SU-DHL-6 (cell line): ENCODE results near the gene KCNH1.

Experiments
- H2AFZ ChIP-seq: fragments of 200-600 bp; sonication (generic); 2 replicates; pipeline ENCODE4 v1.6.1; 2014; ENCODE audit warnings: low read depth, mild to moderate bottlenecking, moderate library complexity, mixed read lengths, antibody characterized with exemption, low read length; ENCODE audit not compliant: severe bottlenecking
- H3F3A ChIP-seq: fragments of 200-600 bp; shearing (Covaris generic); 2 replicates; pipeline ENCODE4 v1.6.0; 2016; ENCODE audit warnings: antibody characterized with exemption, mild to moderate bottlenecking; ENCODE audit not compliant: insufficient read depth
- H3K27ac ChIP-seq: fragments of 200-600 bp; sonication (generic); 2 replicates; pipeline ENCODE4 v1.5.1; 2016; ENCODE audit warnings: low read depth, mild to moderate bottlenecking, low read length, moderate library complexity, mixed read lengths
- H3K27me3 ChIP-seq: fragments of 200-600 bp; sonication (generic), shearing (Covaris generic); 2 replicates; pipeline ENCODE4 v1.6.0; 2014; ENCODE audit warnings: mild to moderate bottlenecking, low read length
- H3K36me3 ChIP-seq: fragments of 200-600 bp; sonication (generic); 2 replicates; pipeline ENCODE4 v1.6.1; 2014; ENCODE audit warnings: mild to moderate bottlenecking, low read length, mixed read lengths
- H3K4me2 ChIP-seq: fragments of 300-600, 200-600 bp; shearing (Covaris generic), sonication (generic); 2 replicates; pipeline ENCODE4 v1.6.0; 2014; ENCODE audit warnings: low read length, low read depth, mild to moderate bottlenecking; ENCODE audit not compliant: poor library complexity, severe bottlenecking
- H3K4me3 ChIP-seq: fragments of 200-600 bp; sonication (generic); 2 replicates; pipeline ENCODE4 v1.5.1; 2014; ENCODE audit warnings: antibody characterized with exemption, low read length, mild to moderate bottlenecking, mixed read lengths; ENCODE audit not compliant: insufficient read depth, poor library complexity, severe bottlenecking
- H3K79me2 ChIP-seq: fragments of 200-600 bp; sonication (generic); 2 replicates; pipeline ENCODE4 v1.6.1; 2014; ENCODE audit warnings: mild to moderate bottlenecking, low read length, moderate library complexity; ENCODE audit not compliant: insufficient read depth
- H3K9ac ChIP-seq: fragments of 200-600 bp; sonication (generic); 2 replicates; pipeline ENCODE4 v1.7.0; 2014; ENCODE audit warnings: mild to moderate bottlenecking, low read length
- H3K9me2 ChIP-seq: fragments of 200-600 bp; sonication (generic); replicated peaks from 2 replicates; pipeline ENCODE4 v1.6.1; 2014; ENCODE audit warnings: low read length; ENCODE audit not compliant: insufficient read depth
- H3K9me3 ChIP-seq: fragments of 200-600 bp; sonication (generic); 2 replicates; pipeline ENCODE4 v1.6.1; 2014; ENCODE audit warnings: low read length, mixed read lengths; ENCODE audit not compliant: insufficient read depth
- H4K20me1 ChIP-seq: fragments of 200-600 bp; sonication (generic); 2 replicates; pipeline ENCODE4 v1.6.1; 2014; ENCODE audit warnings: low read depth, mild to moderate bottlenecking, antibody characterized with exemption, low read length, moderate library complexity, mixed read lengths
- EZH2phosphoT487 ChIP-seq: fragments of 200-600 bp; sonication (generic), shearing (Covaris generic); conservative IDR thresholded peaks from 2 replicates; pipeline ENCODE4 v1.6.1; 2018; ENCODE audit warnings: mild to moderate bottlenecking, antibody characterized with exemption, low read length, moderate library complexity, mixed read lengths
- TF ChIP-seq, protein P1 (sequence below): fragments of 200-600 bp; sonication (generic); IDR thresholded peaks from one replicate; pipeline ENCODE4 v1.5.1; 2017; ENCODE audit warnings: antibody characterized with exemption, mild to moderate bottlenecking, low read length, moderate library complexity; ENCODE audit not compliant: insufficient read depth, poor library complexity, severe bottlenecking

Gene KCNH1

DNA sequence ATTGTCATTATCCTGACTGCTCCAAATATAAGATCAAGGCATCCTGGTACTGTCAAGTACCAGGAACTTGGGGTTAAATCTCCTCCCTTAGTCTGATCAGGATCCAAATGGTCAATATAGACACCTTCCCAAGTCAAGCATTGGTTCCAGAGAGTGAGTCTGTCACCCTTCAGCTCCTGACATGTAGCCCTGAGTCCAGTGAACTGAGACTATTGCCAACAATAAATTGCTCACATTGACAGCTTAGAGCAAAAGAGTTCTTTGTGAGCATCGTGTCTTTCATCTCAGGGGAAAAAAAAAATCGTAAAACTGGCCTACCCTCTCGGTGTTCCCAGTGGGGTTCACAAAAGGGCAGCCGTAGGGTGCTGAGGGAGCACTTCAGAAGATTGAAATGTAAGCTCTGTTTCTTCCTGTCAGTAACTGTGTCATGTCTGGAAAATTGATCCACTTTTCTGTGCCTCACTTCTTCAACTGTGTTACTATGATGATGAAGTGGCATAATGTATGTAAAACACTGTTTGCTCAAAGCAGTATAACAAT is 228.5 kb downstream of the KCNH1 start:
- Histone ChIP-seq H3F3A (no peaks in the 10 kb centered on the region), H3K4me3 (no peak overlapping the region), H3K9ac (no peak overlapping the region), H4K20me1 (no peaks in the 10 kb centered on the region), H2AFZ (no peak overlapping the region), H3K4me2 (no peak overlapping the region), H3K79me2 (no peaks in the 10 kb centered on the region), H3K27ac (no peak overlapping the region), H3K36me3 (no peaks in the 10 kb centered on the region), H3K9me2 (no peaks in the 10 kb centered on the region), H3K9me3 (no peaks in the 10 kb centered on the region), H3K27me3 (no peaks in the 10 kb centered on the region)
- TF ChIP-seq, protein P1, sequence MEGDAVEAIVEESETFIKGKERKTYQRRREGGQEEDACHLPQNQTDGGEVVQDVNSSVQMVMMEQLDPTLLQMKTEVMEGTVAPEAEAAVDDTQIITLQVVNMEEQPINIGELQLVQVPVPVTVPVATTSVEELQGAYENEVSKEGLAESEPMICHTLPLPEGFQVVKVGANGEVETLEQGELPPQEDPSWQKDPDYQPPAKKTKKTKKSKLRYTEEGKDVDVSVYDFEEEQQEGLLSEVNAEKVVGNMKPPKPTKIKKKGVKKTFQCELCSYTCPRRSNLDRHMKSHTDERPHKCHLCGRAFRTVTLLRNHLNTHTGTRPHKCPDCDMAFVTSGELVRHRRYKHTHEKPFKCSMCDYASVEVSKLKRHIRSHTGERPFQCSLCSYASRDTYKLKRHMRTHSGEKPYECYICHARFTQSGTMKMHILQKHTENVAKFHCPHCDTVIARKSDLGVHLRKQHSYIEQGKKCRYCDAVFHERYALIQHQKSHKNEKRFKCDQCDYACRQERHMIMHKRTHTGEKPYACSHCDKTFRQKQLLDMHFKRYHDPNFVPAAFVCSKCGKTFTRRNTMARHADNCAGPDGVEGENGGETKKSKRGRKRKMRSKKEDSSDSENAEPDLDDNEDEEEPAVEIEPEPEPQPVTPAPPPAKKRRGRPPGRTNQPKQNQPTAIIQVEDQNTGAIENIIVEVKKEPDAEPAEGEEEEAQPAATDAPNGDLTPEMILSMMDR: no peak
- TF ChIP-seq EZH2phosphoT487: no peak

- H3K27me3 ChIP-seq: no peaks in the 10 kb centered on the region
- no peak overlapping the region for H3K4me3 ChIP-seq
- no peaks in the 10 kb centered on the region for H3K9me2 ChIP-seq
- H3K27ac ChIP-seq: no peak overlapping the region
- no peak overlapping the region for H3K9ac ChIP-seq
- no peak for TF ChIP-seq EZH2phosphoT487
- TF ChIP-seq, protein P1: no peak
- H3K79me2 ChIP-seq: no peaks in the 10 kb centered on the region
- no peaks in the 10 kb centered on the region for H4K20me1 ChIP-seq
- no peaks in the 10 kb centered on the region for H3K9me3 ChIP-seq
- H3K4me2 ChIP-seq: no peak overlapping the region
- H2AFZ ChIP-seq: no peak overlapping the region
- no peaks in the 10 kb centered on the region for H3F3A ChIP-seq
- H3K36me3 ChIP-seq: no peaks in the 10 kb centered on the region
Observed at GRCh38 chr1:210901981-210902770, 231.8 kb downstream of the KCNH1 start.

DNA sequence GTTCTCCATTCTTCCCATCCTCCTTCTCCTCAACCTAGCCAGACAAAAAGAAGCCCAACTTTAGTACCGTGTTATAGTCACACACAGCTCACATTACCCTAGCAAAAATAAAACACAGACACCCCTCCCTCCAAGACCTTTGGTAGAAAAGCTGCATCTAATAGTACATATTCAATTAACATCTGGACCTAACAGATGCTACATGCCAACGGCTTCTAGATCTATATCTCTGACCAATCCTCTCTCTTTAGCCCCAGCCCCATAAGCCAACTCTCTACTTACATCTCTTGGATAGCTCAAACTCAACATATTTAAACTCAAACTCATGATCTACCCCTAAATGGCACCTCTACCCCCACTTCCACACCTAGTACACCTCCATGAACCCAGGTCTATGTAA is 233.1 kb downstream of the KCNH1 start:
- Histone ChIP-seq H4K20me1 (no peaks in the 10 kb centered on the region), H3K36me3 (no peaks in the 10 kb centered on the region), H3K79me2 (no peaks in the 10 kb centered on the region), H3K4me3 (no peak overlapping the region), H3F3A (no peaks in the 10 kb centered on the region), H3K27me3 (no peaks in the 10 kb centered on the region), H3K4me2 (no peak overlapping the region), H3K9ac (no peak overlapping the region), H2AFZ (no peak overlapping the region), H3K9me2 (no peaks in the 10 kb centered on the region), H3K9me3 (no peaks in the 10 kb centered on the region), H3K27ac (no peak overlapping the region)
- TF ChIP-seq, protein P1: no peak
- no peak for TF ChIP-seq EZH2phosphoT487
